ENCODE data around the gene ACACA.

GRCh38 chr17:37050920-37051319 lies 355.7 kb downstream of the ACACA start:
- TF ChIP-seq CTCF (IDR thresholded peaks at IDR 0.05), result no peak
- TF ChIP-seq POLR2A (IDR thresholded peaks at IDR 0.05), result no peak

Data from ovary (tissue), 3 donors.